HG03432 (cell line): ENCODE results near the gene CDX1.

Source experiments
- ATAC-seq: cut with Tn5 transposase; IDR thresholded peaks from one replicate; pipeline ENCODE4 v1.9.1; 2021; ENCODE audit warnings: mild to moderate bottlenecking, moderate library complexity; ENCODE audit not compliant: unreplicated experiment

CDX1 gene

GRCh38 chr5:150144879-150145278, 21.7 kb upstream of the CDX1 start:
- ATAC-seq: no peak

- no peak for ATAC-seq
These were observed 20.3 kb upstream of the CDX1 start for GRCh38 chr5:150146235-150146634.

DNA sequence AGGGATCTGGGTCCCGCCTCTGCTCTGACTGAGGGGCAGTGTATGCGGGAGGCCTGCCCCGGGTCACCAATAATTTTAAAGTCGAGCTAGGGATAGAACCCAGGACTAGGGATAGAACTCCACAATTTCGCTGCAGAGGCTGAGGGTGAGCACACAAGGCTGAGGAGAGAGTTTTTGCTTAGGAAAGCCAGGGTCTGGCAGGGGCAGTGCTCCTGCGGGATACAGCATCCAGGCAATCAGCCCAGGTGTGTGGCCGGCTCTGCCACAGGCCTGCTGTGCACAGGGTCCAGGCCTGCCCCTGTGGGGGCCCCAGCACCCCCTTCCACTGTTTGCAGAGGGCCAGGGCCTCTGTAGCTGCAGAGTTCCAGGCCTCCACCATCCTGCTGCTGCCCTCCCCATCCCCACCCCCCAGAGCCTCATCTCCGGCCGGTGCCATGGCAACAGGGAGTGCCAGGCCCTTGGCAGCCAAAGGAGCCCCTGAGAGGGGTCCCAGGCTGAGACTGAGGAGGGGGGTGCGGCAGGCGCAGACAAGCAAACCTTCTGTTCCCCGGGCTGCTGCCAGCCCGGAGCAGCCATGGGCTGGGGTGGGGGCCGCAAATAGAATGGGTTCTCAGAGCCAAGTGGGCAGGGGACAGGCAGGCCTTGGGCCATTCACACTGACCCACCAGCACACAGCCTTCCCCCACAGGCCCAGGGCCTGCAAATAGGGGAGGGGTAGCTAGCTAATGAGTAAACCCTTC, 19.5 kb upstream of the CDX1 start:
- no peak for ATAC-seq

GRCh38 chr5:150147670-150148069, 18.9 kb upstream of the CDX1 start:
- no peak for ATAC-seq

DNA sequence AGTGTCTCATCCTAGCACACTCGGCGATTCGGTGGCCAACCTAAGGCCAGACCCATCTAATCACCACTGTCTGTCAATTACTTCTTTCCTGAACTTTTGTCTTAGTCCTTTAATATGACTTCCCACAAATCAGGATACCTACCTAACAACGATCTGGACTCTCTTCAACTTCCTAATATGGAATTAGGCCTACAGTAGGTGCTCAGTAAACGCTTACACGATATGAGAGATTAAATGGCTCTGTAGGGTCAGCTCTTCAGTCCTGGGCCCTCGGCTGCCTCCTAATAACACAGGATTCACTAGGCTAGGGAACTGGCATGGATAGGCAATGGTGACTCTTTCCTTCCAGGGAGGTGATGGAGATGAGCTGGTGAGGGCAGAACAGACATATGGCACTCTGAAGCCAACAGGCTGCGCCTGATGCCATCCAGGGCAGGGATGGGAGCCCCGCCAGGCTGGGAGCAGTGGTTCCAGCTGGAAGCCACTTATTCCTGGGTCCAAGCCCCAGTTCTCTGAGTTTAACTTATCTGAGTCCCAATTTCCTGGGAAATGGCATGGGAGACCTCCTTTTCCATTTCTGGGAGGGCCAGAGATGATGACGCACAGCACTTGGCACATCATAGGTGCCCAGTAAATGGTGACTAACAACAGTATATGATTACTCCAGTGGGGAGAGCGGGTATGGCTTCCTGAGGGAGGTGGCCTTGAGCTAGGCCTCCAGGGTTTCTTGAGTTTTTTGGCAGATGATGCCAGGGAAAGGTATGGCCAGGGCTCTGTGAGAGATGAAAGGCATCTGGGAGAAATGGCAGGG, 18.3 kb upstream of the CDX1 start:
- ATAC-seq: no peak

- ATAC-seq: no peak
These were observed 17.0 kb upstream of the CDX1 start for GRCh38 chr5:150149618-150150017.

- no peak for ATAC-seq
These were observed 13.7 kb upstream of the CDX1 start for GRCh38 chr5:150152636-150153462.

DNA sequence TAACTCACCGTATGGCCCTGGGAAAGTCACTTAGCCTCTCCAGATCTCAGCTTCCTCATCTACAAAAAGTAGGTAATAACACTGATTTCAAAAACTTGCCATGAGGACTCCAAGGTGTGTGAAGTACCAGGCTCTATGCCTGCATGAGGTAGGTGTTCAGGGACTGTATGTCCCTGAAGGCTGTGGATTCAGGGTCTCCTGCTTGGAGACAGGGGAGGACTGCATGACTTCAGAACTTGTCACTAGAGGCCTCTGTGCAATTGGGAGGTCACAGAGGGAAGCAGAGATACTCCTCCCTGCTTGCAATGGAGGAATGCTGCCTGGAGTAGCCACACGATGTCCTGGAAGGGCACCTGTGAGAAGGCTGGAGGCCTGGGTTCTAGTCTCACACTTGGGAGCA, 13.1 kb upstream of the CDX1 start:
- ATAC-seq: no peak

- ATAC-seq: peak; percentile 51
These were observed 12.5 kb upstream of the CDX1 start for GRCh38 chr5:150153957-150154617.

- ATAC-seq: no peak
These were observed 11.9 kb upstream of the CDX1 start for GRCh38 chr5:150154618-150155128.

DNA sequence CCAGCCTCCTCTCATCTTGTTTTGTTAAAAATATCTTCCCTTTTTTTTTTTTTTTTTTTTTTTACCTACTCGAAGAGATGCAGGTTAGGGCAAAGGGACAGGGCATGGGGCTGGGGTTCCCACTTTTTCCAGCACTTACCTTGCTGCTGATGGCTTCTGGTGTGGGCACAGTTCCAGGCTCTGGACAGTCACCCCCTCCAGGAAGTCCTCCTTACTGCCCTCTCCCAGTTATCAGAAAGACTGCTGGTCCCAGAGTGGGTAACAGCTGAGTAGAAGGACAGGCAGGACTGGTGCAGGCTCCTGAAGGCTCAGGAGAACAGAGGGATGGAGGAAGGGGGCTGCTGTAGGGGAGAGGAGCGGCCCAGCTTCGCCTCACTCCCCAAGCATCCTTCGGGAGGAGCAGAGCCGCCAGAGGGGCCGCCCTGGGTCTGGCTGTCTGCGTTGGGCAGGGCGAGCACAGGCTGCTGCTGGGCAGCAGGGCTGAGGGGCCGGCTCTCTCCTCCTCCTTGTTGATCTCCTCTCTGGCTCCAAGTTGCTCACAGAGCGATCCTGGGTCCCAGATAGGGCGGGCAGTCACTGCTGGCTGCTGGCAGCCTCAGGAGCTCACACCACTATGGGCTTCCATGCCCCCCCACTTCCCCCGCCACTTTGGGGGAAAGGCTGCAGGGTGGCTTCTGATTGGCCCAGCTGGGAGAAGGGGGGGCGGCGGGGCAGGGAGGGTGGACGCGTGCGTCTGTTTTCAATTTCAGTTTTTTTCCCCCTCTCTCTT, 11.1 kb upstream of the CDX1 start, which contains the start of gene PDGFRB:
Gene PDGFRB (minus strand): TSS at position 588 of the 769 bp plus-strand sequence. CDS start 18,798 bp downstream, outside the sequence.
- peak; percentile 68 for ATAC-seq

GRCh38 chr5:150156027-150156368, 10.6 kb upstream of the CDX1 start:
- ATAC-seq: no peak

DNA sequence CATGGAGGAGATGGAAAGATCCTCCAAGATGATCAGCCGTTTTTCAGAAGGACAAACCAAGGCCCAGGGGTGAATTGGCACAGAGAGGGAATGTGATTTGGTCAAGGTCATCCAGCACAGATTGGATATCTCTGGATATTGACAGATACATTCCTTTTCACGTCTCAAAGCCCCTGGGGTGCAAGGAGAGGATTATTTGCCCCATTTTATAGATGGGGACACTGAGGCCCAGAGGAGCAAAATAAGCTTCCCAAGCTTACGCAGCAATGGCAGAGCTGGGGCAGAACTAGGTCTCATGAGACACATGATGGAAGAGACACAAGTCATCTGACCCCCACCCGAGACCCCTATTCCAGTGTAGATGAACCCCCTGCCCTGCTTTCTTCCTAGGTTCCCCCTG, 10.0 kb upstream of the CDX1 start:
- no peak for ATAC-seq

- ATAC-seq: no peak
These were observed 9.4 kb upstream of the CDX1 start for GRCh38 chr5:150157168-150157567.

GRCh38 chr5:150158170-150158949, 8.2 kb upstream of the CDX1 start:
- ATAC-seq: no peak

DNA sequence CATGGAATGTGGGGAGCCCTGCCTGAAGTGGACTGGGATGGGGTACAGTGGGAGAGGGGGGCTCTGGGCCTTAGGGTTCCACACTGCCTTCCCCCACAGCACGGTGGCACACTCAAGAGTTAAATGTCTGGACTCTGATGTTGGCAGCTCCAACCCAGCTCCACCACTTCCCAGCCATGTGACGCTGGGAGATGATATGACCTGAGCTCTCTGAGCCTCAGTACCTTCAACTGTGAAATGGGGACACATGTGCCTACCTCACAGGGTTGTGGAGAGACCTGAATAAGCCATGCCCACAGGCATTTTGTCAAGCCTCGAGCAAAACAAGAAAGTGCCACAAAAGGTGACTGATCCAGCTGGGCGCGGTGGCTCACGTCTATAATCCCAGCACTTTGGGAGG, 7.5 kb upstream of the CDX1 start:
- no peak for ATAC-seq

DNA sequence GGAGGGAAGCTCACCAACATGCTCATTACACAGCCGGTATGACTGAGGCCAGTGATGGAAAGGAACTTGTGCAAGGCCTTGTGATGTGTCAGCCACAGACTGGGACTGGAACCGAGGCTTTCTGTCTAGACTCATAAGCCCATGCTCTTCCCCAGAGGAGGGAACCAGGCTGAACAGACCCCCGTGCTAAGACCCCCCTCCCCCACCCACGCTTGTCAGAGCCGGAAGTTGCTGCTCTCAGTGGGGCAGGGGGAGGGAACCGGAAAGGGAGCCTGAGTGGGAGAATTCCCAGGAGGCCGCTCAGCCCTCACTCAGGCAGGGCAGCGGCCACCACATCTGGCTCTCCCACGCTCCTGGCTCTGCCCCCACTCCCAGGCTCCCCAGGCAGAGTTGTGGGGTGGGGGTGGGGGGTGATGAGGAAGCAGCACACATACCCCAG, 6.8 kb upstream of the CDX1 start:
- no peak for ATAC-seq

DNA sequence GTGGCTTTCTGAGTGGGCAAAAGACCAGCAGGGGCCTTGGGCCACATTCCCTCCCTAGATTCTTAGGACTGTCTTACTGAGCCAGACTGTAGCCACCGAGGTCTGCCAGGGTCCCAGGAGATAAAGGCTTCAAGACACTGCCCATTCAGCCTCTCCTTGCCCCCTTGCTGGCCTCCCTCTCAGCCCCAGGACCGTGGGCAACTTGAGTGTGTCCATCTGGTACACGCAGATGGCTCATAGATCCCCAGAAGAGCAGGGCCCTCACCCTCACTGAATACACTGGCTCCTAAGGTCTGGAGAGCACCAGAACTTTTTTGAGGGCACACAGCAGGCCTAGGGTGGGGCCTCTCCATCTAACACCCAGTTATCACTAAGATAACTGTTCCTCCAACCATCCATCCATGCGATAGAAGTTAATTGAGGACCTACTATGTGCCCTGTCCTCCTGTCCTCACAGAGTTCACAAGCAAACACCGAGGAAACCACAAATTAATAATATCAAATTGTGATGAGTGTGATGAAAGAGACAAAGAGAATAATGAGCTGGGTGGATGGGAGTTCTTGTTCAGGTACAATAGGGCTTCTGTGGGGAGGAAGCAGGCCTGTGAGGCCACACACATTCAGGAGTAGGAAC, 6.0 kb upstream of the CDX1 start:
- no peak for ATAC-seq
